ENCODE data around the gene GBP5.
"Not testable (repeated sequence)": the region's sequence is repeated elsewhere in the genome, so short reads cannot be mapped to it uniquely, and the experiment has no call there.

The GBP5 gene

GRCh38 chr1:89272269-89273041 is at the start of gene GBP5:
Gene GBP5 (minus strand): TSS chr1:89272860. CDS start chr1:89269555, 3,305 bp downstream.
- DNase-seq: peak; percentile 88

- DNase-seq: no peak
Observed at GRCh38 chr1:89322402-89322801, 49.7 kb upstream of the GBP5 start.

GRCh38 chr1:89312572-89312971 is 39.9 kb upstream of the GBP5 start:
- no peak for DNase-seq

GRCh38 chr1:89311757-89312156 is 39.1 kb upstream of the GBP5 start:
- DNase-seq: peak; percentile 12

GRCh38 chr1:89310976-89311375 is 38.3 kb upstream of the GBP5 start:
- no peak for DNase-seq

DNA sequence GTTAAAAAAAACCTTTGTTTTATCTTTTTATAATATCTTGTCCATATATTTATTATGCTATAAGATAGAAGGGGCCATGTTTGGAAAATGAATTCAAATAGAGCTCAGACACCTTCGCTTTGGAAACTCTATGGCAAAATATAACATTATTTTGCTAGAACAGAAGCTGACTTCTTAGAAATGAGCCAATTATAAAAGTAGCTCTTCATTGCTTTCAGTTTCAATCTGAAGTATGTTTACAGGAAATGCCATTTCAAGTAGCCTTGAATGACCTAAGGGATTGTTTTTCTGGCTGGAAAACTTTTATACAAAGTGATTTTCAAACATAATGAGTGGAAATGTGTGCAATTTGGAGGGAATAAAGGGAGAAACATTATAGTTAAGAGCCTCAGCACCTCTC is 37.8 kb upstream of the GBP5 start:
- peak; percentile 55 for DNase-seq

DNA sequence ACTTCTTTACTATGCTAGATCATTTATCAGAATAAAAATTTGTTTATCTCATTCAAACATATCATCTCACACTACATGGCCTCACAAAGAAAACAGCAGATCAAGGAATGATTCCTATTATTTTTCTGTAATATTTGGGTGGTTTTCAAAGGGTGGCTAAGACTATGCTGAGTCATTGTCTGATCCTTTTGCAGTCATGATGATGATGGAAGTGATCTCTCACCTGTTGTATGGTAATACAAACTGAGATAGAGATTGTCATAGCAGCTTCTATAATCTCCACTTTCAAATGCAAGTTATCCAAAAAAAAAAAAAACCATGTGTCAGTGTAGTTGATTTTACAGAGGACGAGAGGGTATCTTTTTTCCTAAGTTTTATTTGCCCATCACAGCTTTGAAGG is 37.2 kb upstream of the GBP5 start:
- DNase-seq: peak; percentile 23

GRCh38 chr1:89306273-89306672 is 33.6 kb upstream of the GBP5 start:
- DNase-seq: no peak

- no peak for DNase-seq
Observed at GRCh38 chr1:89305493-89305892, 32.8 kb upstream of the GBP5 start.

- DNase-seq: no peak
Observed at GRCh38 chr1:89304572-89305230, 32.0 kb upstream of the GBP5 start.

- DNase-seq: no peak
Observed at GRCh38 chr1:89302697-89303332, 30.2 kb upstream of the GBP5 start.

- peak; percentile 35 for DNase-seq
Observed at GRCh38 chr1:89299739-89300463, 27.2 kb upstream of the GBP5 start.

- no peak for DNase-seq
Observed at GRCh38 chr1:89298461-89298860, 25.8 kb upstream of the GBP5 start.

DNA sequence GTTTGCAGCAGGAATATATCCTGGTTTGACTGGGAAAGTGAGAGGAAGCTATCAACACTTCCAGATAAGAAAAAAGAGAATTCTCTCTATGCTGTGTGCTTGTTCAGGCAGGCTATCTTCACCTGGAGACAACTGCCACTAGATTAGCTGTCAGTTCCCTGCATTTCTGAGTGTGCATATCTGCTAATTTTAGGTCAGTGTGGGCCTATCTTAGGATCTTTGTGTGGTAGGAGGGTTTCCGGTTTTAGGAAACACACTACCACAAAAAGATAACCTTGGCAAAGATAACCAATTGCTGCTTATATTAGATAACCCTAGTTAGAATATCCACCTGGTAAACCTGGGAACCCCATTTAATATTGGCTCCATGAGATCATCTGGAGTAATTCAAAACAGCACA is 22.5 kb upstream of the GBP5 start:
- peak; percentile 56 for DNase-seq

GRCh38 chr1:89291276-89291675 is 18.6 kb upstream of the GBP5 start:
- no peak for DNase-seq

DNA sequence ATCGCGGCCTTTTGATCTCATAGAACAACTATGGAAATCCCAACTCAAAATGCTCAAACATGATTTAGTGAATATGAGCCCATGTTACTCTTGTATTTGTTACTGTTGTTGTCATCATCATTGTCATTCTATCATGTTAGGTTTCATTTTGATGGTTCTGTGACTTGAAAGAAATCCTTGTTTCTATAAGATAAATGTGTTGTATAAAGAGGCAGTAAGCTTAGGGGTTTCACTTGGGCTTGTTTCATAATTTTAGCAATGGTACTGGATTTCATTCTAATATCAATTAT is 15.3 kb upstream of the GBP5 start:
- no peak for DNase-seq

- no peak for DNase-seq
Observed at GRCh38 chr1:89287181-89288050, 14.8 kb upstream of the GBP5 start.

DNA sequence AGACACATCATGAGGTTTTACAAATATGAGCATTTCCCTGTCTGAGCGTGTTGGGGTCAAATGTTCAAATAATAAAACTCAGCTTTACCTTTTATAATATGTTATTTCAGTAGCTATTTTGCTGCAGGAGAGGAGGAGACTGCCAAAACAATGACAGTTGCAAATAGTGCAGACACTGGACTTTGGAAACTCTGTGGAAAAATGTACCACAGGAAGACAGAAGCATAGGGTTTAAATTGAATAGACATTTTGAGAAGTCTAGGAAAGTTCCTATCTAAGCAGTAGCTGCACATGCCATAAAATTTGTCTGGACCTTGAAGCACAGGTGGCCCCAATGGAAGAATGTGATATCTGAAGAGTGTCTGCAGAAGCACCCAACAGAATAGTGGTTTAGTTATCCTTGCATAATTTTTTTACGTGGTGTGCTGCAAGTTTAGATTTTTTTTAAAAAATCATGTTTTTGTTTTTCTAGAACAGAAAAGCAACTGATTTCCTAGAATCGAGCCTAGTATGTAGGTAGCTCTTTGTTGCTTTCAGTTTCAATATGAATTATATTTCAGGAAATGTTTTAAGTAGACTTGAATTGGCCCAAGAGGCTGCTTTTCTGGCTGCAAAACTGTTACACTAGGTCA is 14.0 kb upstream of the GBP5 start:
- peak; percentile 74 for DNase-seq

DNA sequence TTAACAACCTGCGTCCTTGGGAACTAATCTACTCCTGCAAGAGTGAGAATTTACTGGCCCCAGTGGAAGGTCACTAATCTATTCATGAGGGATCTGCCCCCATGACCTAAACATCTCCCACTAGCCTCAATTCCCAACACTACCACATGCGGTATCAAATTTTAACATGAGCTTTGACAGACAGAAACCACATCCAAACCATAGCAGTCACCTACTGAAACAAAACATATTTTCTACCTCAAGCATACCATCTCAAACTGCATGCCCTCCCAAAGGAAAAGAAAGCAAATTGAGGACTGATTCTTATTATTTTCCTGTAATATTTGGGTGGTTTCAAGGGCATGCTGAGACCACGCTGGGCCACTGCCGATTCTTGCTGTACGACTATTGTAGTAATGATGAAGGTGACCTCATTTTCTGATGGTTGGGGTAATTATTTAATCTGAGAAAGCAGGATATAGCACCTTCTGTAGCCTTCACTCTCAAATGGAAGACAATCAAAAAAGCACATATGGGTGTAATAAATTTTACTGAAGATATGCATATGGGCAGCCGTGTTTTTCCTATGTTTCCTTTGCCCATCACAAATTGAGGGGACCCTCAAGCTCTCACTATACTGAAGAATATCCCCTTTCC is 13.2 kb upstream of the GBP5 start:
- DNase-seq: no peak

DNA sequence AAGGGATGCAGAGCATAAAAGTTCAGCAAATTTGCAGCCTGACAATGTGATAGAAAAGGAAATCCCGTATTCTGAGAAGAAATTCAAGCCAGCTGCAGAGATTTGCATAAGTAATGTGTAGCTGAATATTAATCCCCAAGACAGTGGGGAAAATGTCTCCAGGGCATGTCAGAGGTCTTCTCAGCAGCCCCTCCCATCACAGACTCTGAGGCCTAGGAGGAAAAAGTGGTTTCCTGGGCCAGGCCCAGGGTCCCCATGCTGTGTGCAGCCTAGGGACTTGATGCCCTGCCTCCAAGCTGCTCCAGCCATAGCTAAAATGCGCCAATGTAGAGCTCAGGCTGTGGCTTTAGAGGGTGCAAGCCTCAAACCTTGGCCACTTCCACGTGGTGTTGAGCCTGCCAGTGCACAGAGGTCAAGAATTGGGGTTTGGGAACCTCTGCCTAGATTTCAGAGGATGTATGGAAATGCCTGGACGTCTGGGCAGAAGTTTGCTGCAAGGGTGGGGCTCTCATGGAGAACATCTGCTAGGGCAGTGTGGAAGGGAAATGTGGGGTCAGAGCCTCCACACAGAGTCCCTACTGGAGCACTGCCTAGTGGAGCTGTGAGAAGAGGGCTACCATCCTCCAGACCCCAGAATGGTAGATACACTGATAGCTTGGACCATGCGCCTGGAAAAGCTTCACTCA is 11.6 kb upstream of the GBP5 start:
- not testable (repeated sequence) for DNase-seq

- DNase-seq: no peak
Observed at GRCh38 chr1:89280766-89281165, 8.1 kb upstream of the GBP5 start.

Data from CD4-positive, alpha-beta T cell treated with Interleukin-4 for 4 hours (primary cell).